ENCODE data around the gene DHX16.
"Not testable (repeated sequence)": the region's sequence is repeated elsewhere in the genome, so short reads cannot be mapped to it uniquely, and the experiment has no call there.

The DHX16 gene

GRCh38 chr6:30672445-30673253 lies at the start of gene DHX16:
TSS of gene DHX16 (minus strand) at chr6:30673006. CDS start at chr6:30672841, 165 bp downstream.
- peak; percentile 99 for DNase-seq

GRCh38 chr6:30722025-30722279 lies 49.1 kb upstream of the DHX16 start:
- not testable (repeated sequence) for DNase-seq

GRCh38 chr6:30721198-30722024 lies 48.6 kb upstream of the DHX16 start:
- DNase-seq: peak; percentile 97

- DNase-seq: peak; percentile 90
Observed at GRCh38 chr6:30720738-30721197, 48.0 kb upstream of the DHX16 start.

- DNase-seq: peak; percentile 99
Observed at GRCh38 chr6:30719791-30720737, 47.3 kb upstream of the DHX16 start, which contains the start of gene TUBB. TSS of gene TUBB (plus strand) at chr6:30720352. CDS start at chr6:30720507, 155 bp downstream.

GRCh38 chr6:30719356-30719755 lies 46.5 kb upstream of the DHX16 start:
- no peak for DNase-seq

- DNase-seq: not testable (repeated sequence)
Observed at GRCh38 chr6:30717845-30718720, 45.3 kb upstream of the DHX16 start.

GRCh38 chr6:30717129-30717844 lies 44.5 kb upstream of the DHX16 start, which contains the start of gene MDC1:
TSS of gene MDC1 (minus strand) at chr6:30717281. CDS start at chr6:30715175, 2,106 bp downstream.
- peak; percentile 99 for DNase-seq

GRCh38 chr6:30716879-30717128 lies 44.0 kb upstream of the DHX16 start:
- no peak for DNase-seq

- no peak for DNase-seq
Observed at GRCh38 chr6:30714263-30714662, 41.5 kb upstream of the DHX16 start.

- DNase-seq: no peak
Observed at GRCh38 chr6:30712441-30712945, 39.7 kb upstream of the DHX16 start.

GRCh38 chr6:30711758-30712380 lies 39.1 kb upstream of the DHX16 start:
- DNase-seq: no peak

GRCh38 chr6:30709101-30709868 lies 36.5 kb upstream of the DHX16 start:
- DNase-seq: no peak

- DNase-seq: no peak
Observed at GRCh38 chr6:30707281-30707850, 34.6 kb upstream of the DHX16 start.

- DNase-seq: no peak
Observed at GRCh38 chr6:30705620-30706019, 32.8 kb upstream of the DHX16 start.

- DNase-seq: no peak
Observed at GRCh38 chr6:30703821-30704220, 31.0 kb upstream of the DHX16 start.

GRCh38 chr6:30703011-30703410 lies 30.2 kb upstream of the DHX16 start:
- DNase-seq: no peak

- DNase-seq: no peak
Observed at GRCh38 chr6:30700340-30700739, 27.5 kb upstream of the DHX16 start.

GRCh38 chr6:30696432-30696831 lies 23.6 kb upstream of the DHX16 start:
- no peak for DNase-seq
